GM18858 (cell line): ENCODE measurements around the gene CAMKMT.
"Not testable (repeated sequence)": the region's sequence is repeated elsewhere in the genome, so short reads cannot be mapped to it uniquely, and the experiment has no call there.

Experiments
- ATAC-seq: cut with Tn5 transposase; IDR thresholded peaks from one replicate; pipeline ENCODE4 v1.9.1; 2021; ENCODE audit not compliant: unreplicated experiment

CAMKMT gene

DNA sequence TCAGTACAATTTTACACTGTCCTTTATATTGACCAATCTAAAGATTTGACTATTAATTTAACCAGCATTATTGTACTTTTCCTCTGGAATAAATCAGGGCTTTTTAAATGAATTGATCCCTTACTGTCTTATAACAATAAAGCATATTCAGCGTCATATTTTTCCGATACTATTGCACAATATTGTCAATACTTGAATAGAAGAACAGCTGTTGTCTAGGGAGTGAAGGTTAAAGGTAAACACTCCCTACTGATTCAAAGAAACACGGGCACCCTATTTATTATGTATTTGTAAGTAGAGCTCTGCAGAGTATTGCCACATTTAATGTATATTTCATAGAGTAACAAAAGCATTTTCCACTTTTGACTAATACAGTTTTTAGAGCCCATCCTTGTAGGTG lies 134.4 kb downstream of the CAMKMT start:
- ATAC-seq = no peak

- no peak for ATAC-seq
These were observed 136.8 kb downstream of the CAMKMT start for GRCh38 chr2:44498551-44498950.

GRCh38 chr2:44505664-44506063 lies 143.9 kb downstream of the CAMKMT start:
- ATAC-seq = not testable (repeated sequence)

- no peak for ATAC-seq
These were observed 148.5 kb downstream of the CAMKMT start for GRCh38 chr2:44510246-44510645.

DNA sequence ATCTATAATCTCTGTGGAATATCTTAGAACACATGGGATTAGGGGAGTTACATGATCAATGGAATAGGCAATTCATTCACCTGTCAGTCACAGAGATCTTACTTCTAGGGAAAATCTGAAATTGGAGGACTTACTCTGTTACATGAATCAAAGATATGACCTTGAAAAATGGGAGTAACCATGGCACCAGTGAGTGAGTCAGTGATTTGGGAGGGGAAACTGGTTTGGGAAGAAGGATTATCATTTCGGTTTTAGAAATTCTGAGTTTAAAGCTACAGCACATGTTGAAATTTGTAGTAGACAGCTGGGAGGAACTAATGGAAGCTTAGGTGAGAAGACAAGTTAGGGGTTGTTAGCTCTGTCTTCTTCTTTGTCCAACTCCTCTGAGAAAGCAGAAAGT lies 153.7 kb downstream of the CAMKMT start:
- ATAC-seq = no peak

DNA sequence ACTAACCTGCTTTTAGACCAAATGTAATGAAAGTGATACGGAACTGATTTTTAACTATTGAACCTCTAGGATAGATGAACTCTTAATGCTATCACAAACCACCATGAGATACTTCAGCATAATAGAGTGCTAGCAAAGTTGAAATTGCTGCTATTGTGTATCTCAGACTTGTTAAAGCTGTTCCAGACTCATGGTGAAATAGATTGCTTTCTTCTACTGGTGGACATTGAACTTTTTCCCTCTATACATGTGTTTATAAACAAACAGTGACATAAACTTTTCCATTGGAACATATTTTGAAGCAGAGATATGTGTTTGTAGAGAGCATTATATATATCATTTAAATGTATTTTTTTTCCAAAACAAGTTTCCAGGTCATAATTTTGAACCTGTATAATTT lies 157.3 kb downstream of the CAMKMT start:
- no peak for ATAC-seq

- no peak for ATAC-seq
These were observed 161.1 kb downstream of the CAMKMT start for GRCh38 chr2:44522846-44523245.

- ATAC-seq = no peak
These were observed 162.7 kb downstream of the CAMKMT start for GRCh38 chr2:44524347-44524926.

DNA sequence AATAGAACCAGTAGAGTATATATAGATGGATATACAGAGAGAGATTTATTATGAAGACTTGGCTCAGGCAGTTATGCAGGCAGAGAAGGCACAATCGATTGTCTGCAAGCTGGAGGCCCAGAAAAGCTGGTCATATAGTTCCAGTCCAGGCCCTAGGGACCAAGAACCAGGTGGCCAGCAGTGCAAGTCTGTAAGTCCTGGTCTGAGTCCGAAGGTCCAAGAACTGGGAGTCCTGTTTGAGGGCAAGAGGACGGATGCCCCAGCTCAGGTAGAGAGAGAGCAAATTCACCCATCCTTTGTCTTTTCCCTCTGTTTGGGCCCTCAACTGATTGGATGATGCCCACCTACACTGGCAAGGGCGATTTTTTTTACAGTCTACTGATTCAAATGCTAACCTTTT lies 164.6 kb downstream of the CAMKMT start:
- ATAC-seq = no peak

- no peak for ATAC-seq
These were observed 166.8 kb downstream of the CAMKMT start for GRCh38 chr2:44528595-44528994.

DNA sequence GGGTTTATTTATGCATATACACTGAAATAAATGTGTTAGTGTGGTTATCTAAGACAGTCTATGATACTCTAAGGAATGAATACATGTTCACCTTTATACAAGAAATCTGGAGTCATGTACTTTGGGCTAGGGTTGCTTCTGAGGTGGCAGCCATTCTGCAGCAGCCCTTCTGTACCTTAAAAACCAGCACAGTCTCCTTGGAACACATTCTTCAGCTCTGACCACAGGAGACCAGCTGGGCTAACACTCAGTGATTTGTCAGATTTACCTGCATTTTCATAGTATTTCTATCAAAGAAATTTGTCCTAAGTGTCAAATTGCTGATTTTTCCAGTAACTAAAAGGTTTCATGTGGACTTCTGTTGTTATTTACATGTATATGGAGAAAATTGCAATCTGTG lies 167.7 kb downstream of the CAMKMT start:
- no peak for ATAC-seq

DNA sequence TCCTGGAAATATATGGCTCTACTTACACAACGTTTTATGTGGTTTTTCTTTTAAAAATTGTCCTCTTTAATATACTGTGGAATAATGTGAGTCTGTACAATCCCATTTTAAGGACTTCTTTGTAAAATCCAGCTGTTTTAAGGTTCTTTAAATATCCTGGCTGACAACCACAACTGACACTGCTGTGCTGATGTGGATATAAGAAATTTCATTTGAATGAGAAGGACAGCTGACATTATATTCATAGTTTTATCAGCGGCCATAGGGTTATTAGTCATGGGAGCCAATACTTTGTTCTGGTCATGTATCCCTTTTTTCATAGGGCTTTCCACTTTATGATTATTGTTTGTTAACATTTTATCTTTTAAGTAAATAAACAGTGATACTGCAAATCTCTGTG lies 169.5 kb downstream of the CAMKMT start:
- ATAC-seq = no peak

DNA sequence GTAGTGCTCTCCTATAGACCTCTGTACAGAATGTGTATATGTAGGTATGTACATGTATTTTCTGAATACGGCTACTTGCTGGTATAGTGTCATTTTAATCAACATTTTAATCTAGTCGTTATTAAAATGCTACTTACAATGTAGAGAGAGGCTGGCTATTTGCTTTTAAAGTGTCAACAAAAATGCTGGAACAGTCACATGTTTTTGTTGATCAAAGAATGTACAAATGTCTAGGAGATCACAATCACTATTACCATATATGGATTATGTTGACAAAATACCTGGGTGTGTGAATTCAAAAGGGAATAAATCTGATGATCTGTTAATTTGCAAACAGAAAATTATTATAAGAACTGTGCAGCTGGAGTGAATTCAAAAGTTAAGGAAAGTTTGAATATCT lies 170.3 kb downstream of the CAMKMT start:
- ATAC-seq = no peak

DNA sequence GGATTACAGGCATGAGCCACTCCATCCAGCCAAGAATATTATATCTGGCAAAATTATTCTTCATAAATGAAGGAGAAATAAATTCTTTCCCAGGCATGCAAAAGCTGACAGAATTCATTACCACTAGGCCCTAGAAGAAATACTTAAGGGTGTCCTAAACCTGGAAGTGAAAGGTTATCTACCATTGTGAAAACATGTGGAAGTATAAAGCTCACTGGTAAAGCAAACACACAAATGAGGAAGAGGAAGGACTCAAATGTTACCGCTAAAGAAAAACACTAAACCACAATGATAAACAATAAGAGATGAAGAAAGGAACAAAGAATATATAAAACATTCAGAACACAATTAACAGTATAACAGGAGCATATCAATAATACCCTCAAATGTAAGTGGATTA lies 171.8 kb downstream of the CAMKMT start:
- ATAC-seq = no peak

GRCh38 chr2:44535376-44535775 lies 173.6 kb downstream of the CAMKMT start:
- ATAC-seq = no peak

DNA sequence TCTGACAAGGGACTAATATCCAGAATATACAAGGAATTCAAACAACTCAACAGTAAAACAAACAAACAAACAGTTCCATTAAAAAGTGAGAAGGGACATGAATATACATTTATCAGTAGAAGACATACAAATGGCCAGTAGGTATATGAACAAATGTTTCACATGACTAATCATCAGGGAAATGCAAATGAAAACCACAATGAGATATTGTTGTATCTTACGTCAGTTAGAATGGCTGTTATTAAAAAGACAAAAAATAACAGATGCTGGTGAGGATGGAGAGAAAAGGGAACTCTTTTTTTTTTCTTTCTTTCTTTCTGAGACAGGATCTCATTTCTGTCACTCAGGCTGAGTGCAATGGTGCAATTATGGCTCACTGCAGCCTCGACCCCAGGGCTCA lies 175.5 kb downstream of the CAMKMT start:
- no peak for ATAC-seq

DNA sequence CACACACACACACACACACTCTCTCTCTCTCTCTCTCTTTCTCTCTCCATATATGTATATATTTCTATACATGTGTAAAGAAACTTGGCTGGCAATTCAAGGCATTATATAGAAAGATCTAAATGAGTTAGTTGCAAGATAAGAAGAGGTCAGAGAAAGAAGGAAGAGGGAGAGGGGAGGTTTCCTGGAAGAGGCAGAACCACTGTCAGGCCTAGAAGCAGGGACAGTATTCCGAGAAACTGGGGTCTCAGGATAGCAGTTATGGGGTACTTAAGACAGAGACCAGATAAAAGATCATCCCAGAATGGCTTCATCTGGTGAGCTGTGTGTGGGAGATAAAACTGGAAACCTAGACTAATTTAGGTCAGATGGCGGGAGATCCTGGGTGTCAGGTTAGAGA lies 180.8 kb downstream of the CAMKMT start:
- no peak for ATAC-seq

GRCh38 chr2:44543773-44544725 lies 182.3 kb downstream of the CAMKMT start:
- no peak for ATAC-seq

DNA sequence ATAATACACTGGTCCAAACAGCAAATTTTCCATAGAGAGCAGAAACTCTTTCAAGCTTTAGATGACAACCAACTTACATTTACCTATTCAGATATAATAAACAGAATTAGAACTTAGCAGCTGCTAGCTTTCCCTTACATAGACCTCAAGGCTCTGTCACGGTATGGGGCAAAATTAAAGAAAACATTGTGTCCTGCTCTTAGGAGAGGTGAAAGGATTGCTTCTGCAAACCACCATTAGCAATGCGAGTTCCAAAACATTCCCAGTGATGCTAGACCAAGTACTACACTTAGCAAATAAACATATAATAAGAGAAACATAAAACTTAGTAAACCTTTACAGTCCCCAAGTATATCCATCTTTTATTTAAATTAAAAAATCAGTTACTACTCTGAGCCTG lies 183.3 kb downstream of the CAMKMT start:
- ATAC-seq = no peak

- ATAC-seq = peak; percentile 61
These were observed 184.8 kb downstream of the CAMKMT start for GRCh38 chr2:44546459-44547127.

DNA sequence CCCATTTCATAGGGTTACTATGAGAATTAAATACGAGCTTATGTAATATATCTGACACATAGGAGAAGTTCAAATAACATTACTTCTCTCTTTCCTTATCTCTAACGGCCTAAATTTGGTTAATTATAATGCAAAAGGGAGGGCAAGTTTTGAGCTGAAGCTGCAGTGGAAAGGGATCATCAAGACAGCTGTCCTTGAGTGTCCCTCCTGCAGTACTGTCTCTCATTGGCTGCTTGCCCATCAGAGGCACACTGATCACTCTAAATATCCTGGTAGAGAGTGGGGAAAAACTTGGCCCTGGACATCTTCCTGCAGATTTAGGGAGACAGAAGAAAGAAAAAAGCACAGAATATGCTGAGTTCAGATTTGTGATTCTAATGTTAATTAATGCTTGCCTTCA lies 186.0 kb downstream of the CAMKMT start:
- ATAC-seq = no peak
